Activated CD4-positive, CD25-positive, alpha-beta regulatory T cell treated with anti-CD3 and anti-CD28 coated beads, Interleukin-2, amount 50 U/mL, for 24 hours (primary cell): ENCODE data around the gene FLRT2.

Experiments used
- ATAC-seq, 2 donors: fragments of 150-1000 bp; cut with Tn5 transposase; one replicate each; pipeline ENCODE4 v1.10.0; 2021; ENCODE audit warnings: mild to moderate bottlenecking in 1 of 2, moderate library complexity in 1 of 2

FLRT2 gene

DNA sequence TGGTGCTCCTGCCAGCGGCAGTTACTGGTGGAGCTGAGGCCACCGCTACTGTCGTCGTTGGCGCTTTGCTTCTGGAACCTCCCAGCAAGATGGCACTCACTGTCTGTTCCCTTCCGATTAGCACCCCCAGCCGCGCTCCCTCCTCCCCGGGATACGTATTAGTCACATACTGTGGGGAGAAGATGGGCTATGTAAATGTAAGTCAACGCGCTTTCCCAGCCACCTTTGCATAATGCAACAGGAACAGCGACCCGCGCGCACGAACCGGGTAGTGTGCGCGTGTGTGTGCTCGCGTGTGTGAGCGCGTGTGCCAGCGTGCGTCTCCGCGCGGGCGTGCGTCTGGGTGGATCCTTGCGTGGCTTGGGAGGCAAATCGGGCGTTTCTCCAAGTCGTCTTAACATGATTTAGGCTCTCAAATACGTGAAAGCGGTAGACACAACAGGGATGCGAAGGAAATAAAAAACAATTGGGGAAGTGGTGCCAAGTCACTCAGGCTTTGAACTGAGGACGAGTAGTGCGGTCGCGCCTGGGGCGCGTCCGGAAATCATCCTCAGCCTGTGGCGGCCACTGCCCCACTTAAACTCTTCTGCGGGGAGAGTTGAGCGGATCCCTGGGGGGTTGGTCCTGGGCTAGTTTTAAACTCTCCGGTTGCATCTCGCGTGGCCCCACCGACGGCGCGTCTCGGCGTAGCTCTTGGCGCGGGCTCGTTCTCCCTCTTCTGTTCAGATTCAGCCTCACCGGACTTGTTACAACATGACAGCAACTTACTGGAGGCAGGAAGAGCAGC is 1.8 kb downstream of the FLRT2 start:
- no peak for ATAC-seq

GRCh38 chr14:85532374-85533022 is 2.6 kb downstream of the FLRT2 start:
- ATAC-seq = no peak

DNA sequence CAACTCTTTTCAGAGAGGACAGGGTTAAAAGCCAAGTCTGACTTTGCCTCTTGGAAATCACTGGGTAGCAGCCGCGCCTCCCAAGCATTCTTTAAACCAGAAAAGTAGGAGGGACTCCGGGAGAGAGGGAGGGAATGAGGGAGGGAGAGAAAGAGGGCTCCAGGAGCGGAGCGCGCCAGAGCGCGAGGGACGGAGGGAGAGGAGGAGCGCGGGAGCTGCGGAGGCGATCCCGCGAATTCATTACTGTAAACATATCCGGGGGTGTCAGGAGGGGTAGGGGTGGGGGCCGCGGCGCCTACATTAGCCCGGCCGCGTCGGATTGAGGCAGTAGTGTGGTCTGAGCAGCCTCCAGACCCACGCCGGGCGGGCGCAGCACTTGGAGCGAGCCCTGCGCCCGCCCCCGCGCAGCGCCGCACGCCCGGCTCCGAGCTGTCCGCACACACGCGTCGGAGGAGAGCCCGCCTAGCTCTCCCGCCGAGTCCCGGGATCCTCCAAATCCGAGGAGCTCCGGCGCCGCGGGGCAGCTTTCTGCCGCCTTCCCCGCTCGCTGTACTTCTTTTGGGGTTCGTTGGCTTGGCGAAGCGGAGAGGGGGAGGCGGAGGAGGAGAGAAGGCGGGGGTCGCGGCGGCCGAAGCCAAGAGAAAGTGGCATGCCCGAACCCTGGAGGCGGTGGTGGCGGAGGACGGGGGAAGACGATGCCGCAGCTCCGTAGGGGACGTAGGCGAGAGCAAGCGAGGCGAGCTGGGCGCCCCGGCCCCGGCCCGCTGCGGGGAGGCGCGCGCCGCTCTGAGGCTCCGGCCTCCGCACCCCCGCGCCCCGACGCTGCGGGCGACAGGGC is 3.3 kb downstream of the FLRT2 start:
- ATAC-seq = no peak

- no peak for ATAC-seq
Observed at GRCh38 chr14:85533861-85534291, 3.9 kb downstream of the FLRT2 start.

- no peak for ATAC-seq
Observed at GRCh38 chr14:85534458-85535293, 4.7 kb downstream of the FLRT2 start.

DNA sequence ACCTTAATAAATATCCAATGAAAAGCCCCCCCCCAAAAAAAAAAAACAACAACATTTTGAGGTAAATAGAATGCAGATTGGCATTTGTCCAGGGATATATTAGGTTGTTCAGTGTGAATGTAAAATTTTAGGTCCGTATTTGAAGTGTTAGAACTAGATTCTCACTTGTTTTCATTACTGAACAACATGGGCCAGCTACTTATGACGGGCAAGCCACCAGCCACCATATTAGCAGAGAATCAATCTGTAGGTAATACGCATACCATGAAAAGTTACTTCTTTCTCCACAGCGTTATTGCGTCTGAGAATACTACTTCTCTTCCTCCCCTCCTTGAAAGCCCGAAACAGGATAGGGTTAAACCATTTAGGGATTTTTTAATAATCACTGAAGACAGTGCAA is 5.4 kb downstream of the FLRT2 start:
- no peak for ATAC-seq

DNA sequence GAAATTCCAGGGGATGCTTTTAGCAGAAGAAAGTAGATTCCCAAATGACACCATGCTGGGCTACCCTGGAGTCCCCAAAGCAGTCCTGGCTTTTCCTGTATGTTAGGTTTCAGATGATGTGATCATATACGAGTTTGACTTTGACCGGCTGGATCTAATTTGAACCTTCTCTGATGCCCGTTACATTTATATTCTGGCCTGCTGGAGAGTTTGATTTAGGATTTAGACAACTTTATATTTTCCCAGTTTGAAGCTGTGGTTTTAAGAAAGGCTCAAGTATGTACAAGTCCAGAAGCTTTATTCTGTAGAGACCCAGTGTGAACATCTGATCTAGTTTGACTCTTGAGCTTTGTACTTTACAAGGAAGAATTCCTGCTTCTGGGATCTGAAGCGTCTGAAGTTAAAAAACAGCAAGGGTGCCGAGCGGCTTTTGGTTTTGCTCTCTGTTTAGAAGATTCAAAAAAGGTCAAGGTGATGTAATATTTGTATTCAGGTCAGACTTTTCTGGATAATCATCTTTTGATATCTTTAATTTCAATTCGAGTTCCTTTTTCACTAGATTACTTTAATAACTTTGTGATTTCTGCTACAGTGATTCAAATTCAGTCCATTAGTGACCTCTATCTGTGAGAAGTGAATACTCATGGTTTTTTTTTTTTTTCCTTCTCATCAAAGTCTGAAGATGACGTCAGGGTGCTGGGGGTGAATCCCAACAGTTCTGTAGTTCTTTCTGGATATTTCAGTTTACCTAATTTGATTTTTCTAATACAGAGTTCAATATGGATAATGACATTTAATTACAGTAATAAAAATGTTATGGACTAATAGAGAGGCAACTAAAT is 6.3 kb downstream of the FLRT2 start:
- ATAC-seq = no peak

DNA sequence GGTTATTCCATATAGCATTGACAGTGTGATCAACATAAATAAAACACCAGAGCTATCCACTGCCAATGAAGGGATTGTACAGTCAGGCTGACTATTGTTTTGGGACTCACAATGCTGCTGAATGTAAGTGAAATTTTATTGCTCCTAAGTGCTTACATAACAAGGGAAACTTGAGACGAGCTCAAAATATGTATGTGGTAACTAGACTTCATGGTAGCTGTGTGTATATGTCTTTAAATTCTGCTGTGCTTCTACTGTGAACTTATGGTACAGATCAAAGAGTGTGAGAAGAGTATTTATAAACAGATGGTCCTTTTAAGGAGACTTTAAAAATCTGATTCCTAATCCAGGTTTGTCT is 6.9 kb downstream of the FLRT2 start:
- no peak for ATAC-seq

DNA sequence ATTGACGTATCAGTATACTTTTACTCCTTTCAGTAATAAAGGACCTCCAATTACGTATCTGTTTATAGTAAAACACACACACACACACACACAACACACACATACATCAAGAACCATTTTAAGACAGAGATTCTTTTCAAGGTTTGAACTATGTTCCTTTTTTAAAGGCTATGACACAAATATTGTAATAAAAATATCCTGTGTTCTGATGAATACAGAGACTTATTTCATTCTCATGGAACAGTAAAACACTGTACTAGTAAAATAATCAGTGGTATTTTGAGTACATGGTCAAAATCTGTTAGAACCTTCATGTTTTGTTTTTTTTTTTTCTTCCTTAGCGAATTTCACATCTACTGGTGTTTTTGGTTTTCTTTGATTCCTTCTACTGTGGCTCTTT is 7.6 kb downstream of the FLRT2 start:
- ATAC-seq = no peak

DNA sequence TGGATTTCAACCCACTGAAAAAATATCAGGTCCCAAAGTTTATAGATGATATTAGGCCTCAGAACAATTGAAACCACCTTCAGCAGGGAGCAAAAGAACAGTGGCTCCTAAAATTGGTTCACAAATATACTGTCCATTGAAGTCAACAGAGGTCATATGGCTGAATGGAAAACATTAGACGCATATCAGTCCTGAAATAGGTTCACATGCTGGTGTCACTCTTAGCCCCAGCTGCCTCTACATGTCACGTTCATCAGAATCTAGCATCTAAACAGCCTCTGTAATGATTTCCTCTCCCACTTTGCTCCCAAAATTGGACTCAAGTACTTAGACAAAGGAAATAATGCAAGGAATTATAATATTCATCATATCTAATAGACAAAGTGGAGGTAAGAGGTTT is 8.7 kb downstream of the FLRT2 start:
- no peak for ATAC-seq

DNA sequence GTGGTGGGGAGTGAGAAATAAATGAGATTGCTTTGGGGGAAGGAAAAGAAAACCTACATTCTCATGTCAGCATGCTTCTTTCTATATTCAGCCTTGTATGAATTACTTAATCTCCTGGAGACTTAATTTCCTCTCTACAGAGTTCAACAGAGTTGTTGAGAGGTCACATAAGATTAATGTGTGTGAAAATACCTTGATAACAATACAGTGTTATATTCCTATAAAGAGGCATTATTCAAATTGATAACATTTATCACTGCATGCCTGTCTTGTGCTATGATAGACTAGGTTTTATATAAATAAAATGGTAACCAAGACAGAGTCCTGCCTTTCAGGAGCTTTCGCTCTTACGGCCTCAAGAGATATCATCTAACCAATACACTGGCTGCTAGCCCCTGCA is 9.6 kb downstream of the FLRT2 start:
- ATAC-seq = no peak

- ATAC-seq = no peak
Observed at GRCh38 chr14:85542623-85543022, 12.7 kb downstream of the FLRT2 start.

DNA sequence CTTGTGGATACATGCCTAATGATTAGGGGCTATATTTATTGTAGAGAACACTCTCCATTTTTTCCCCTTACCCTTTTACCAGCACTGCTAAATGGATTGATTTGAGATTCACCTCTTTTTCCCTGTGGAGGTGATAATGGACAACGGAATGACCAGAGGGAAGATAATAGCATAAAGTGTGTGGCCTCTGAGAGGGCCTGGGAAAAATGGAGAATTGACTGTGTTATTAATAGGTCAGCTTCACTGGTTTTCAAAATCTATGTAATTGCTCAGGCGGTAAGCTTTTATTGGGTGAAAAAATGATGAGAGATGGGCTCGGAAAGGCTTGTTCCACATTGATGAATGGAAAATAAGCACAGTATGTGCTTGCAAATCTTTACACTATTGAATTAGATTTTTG is 15.8 kb downstream of the FLRT2 start:
- no peak for ATAC-seq

DNA sequence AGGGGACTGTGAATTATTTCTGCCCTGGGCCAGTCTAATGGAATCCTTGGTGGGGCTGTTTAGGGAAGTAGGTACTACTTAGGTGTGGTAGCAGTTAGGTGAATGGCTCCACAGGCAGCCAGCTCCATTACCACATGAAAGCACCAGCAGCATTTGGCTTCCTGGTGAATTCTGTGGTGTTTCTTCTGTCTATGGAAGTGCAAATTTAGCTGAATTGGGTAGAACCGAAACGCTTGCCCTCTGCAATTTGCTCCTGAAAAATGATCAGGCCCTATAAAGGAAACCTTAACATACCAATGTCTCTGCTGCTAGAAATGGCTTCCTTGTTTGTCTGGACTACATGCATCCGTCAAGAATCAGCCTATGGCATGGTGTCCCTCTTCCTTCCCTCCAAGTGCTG is 16.4 kb downstream of the FLRT2 start:
- no peak for ATAC-seq

DNA sequence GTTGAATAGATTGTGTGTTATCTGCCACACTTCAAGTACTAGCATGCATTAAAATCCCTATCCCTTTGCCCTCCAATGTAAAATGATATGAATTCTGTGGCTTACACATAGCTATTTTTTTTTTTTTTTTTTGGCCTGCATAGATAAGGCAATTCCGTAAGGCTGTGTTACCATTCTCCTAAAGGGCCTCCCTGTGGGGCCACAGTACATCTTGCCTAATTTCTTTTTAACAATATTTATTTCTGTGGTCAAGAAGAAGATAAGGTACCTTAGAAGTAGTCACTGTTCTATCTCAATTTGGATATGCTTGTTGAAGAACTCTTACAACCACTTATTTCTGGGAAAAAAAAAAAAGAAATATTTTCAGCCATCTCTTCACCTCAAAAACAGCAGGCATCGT is 19.8 kb downstream of the FLRT2 start:
- no peak for ATAC-seq

DNA sequence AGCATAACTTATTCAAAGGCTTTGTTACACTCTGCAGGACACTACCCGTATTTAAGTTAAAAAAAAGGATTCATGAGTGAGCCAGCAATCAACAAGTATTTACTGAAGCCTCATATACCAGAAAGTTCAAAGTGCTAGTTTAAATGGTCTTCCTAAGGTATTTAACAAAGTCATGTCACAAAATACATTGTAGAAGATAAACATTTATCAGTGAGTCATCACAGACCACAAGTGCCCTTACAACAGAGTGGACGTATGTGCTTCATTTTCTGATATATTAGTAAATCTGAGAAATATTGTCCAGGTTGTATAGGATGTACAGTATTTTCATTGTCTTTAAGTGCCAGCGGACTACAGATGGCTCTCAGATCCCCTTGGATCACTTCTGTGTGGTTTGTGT is 24.2 kb downstream of the FLRT2 start:
- no peak for ATAC-seq

GRCh38 chr14:85556267-85556666 is 26.3 kb downstream of the FLRT2 start:
- no peak for ATAC-seq

- ATAC-seq = no peak
Observed at GRCh38 chr14:85558505-85558904, 28.6 kb downstream of the FLRT2 start.

DNA sequence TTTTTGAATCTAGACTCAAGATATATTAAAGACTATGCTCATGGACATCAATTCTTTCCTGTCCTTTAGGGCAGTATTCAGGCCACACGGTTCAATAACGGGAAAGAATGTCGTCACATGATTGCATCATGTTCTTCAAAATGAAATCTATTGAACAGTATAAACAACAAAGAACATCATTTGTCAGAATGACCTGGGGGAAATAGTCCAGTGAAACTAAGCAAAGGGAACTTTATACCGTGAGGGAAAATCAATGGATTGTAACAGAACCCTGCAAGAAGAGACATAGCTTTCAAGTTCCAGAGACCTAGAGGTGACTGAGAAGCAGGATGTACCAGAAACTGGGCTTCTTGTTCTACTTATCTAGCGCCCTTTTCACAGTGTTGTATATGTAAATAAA is 32.7 kb downstream of the FLRT2 start:
- ATAC-seq = no peak

DNA sequence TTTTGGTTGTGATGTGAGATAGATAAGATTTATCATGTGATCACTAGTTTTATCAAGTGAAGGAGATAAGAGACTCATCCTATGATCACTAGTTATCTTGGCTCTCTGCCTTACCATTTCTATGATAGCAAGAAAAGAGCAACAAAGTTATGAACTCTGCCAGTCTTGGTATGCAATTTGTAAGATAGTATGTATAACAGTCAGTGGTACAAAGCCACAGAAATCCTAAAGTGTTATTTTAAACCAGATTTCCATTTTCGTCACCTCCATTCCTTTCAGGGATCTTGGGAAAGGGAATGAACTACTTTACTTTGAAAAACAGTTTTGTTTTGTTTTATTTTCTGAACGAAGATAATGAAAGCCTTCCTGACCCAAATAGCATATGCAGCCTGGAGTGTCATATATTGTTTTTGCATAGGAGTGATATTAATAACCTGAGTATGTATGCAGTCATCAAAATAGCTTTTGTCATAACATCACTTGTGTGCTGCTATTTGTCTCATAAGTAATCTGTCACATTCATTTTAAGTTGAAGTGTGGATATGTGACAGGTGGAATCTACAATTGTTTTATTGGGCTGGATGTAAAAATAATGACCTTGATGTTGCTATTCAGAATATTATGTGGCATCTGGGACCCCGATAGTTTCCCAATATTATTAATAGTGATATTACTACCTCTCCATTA is 35.0 kb downstream of the FLRT2 start:
- ATAC-seq = no peak

- ATAC-seq = no peak
Observed at GRCh38 chr14:85565862-85566296, 35.9 kb downstream of the FLRT2 start.
